ENCODE measurements around the gene STUB1.

The STUB1 gene

DNA sequence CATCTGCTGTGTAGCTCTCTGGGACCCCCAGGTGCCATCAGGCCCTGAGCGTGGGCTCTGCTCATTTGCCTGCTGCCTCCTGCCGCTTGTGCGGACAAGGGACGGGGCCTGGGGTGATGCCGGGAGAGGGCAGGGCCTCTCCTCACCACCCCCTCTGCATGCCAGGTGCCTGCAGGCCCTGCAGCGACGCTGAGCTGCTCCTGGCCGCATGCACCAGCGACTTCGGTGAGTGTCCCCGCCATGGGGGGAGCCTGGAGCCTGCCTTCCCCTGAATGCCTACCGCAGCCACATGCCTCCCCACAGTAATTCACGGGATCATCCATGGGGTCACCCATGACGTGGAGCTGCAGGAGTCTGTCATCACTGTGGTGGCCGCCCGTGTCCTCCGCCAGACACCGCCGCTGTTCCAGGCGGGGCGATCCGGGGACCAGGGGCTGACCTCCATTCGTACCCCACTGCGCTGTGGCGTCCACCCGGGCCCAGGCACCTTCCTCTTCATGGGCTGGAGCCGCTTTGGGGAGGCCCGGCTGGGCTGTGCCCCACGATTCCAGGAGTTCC lies 36.6 kb downstream of the STUB1 start:
- peaks cover 42% of the 10 kb centered on the region for H3K4me1 ChIP-seq (ENCODE audit: control insufficient read depth, insufficient read depth, low read length)
- H3K4me3 ChIP-seq (ENCODE audit: low read length) = no peak overlapping the region
- H3K36me3 ChIP-seq (ENCODE audit: control insufficient read depth, insufficient read depth, low read length) = no peaks in the 10 kb centered on the region
- H3K9me3 ChIP-seq (ENCODE audit: control insufficient read depth, low read length) = no peaks in the 10 kb centered on the region
- peaks cover 24% of the 10 kb centered on the region for H3K27me3 ChIP-seq (ENCODE audit: control insufficient read depth, insufficient read depth, low read length)
- H3K9ac ChIP-seq (ENCODE audit: low read length) = no peak overlapping the region

DNA sequence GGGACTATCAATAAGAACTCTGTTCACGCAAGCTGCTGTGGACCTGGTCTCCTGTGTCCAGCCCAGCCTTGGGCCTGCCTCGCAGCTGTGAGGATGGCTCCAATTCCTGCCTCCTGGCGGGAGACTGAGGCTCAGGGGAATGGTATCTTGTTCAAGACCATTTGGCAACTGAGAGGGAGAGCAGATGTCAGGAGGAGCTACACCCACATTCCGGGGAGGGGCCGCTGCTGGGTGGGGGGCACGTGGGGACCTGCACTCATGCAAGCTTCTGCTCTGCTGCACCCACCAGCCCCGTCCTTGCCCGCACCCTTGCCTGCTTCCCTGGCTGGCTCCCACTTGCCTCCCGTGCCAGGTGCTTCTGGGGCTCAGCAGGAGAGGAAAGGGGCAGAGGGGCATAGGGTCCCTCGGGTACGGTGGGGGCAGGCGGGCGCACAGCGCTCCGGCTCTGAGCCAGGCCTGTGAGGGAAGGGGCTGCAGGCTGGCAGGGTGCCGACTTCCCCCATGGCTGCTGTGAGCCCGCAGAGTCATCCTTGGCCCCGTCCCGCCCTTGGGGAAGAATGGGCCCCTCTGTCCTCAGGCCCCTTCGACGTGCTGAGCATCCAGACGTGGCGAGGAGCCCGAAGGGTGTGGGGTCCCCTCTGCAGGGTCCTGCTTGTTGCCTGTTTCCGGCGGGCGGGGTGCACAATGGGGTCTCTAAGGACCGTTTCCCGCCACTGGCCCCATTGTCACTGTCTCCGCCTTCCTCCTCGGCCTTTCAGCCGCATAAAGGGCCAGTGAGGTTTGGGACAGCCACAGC lies 37.4 kb downstream of the STUB1 start:
- no peak overlapping the region for H3K9ac ChIP-seq (ENCODE audit: low read length)
- H3K4me1 ChIP-seq (ENCODE audit: control insufficient read depth, insufficient read depth, low read length) = peaks cover 44% of the 10 kb centered on the region
- H3K36me3 ChIP-seq (ENCODE audit: control insufficient read depth, insufficient read depth, low read length) = no peaks in the 10 kb centered on the region
- H3K4me3 ChIP-seq (ENCODE audit: low read length) = no peak overlapping the region
- peaks cover 24% of the 10 kb centered on the region for H3K27me3 ChIP-seq (ENCODE audit: control insufficient read depth, insufficient read depth, low read length)
- no peaks in the 10 kb centered on the region for H3K9me3 ChIP-seq (ENCODE audit: control insufficient read depth, low read length)

DNA sequence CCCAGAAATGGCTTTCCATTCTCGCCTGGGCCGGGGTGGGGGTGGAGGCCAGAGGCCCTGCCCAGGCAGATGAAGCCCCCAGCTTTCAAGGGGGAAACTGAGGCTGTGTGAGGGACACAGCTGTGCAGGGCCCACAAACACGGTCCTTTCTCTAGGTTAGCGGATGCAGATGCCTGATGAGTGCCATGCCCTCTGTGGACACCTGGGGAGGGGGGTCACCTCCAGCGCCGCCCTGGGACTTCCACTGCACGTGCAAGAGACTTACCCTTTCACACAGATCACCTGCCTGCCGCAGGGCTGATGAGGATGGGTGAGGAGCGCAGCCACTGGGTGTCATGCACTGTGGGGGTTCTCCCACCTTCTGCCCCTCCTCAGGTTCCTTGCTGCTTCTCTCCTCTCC lies 38.2 kb downstream of the STUB1 start:
- Histone ChIP-seq H3K27me3 (ENCODE audit: control insufficient read depth, insufficient read depth, low read length) (peaks cover 24% of the 10 kb centered on the region), H3K36me3 (ENCODE audit: control insufficient read depth, insufficient read depth, low read length) (no peaks in the 10 kb centered on the region), H3K9me3 (ENCODE audit: control insufficient read depth, low read length) (no peaks in the 10 kb centered on the region), H3K4me1 (ENCODE audit: control insufficient read depth, insufficient read depth, low read length) (peaks cover 44% of the 10 kb centered on the region), H3K4me3 (ENCODE audit: low read length) (no peak overlapping the region), H3K9ac (ENCODE audit: low read length) (no peak overlapping the region)

DNA sequence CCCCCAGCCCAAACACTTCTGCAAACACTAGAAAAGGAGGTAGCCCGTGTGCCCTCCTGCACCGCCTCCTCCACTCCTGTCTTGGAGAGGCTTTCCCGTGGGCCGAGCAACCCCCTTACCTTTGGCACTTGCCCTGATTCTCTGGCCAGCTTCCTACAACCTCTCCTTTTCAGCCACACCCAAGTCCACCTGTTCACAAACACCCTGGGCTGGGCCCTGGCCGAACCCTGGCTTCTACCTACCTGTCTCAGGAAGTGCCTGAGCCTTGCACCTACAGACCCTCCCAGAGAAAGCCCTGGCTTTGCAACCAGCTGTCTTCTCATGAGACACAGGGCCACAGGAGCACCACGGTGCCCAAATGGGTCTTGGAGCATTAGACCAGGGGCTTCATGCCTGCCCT lies 38.7 kb downstream of the STUB1 start:
- no peaks in the 10 kb centered on the region for H3K9me3 ChIP-seq (ENCODE audit: control insufficient read depth, low read length)
- no peak overlapping the region for H3K4me3 ChIP-seq (ENCODE audit: low read length)
- peaks cover 21% of the 10 kb centered on the region for H3K27me3 ChIP-seq (ENCODE audit: control insufficient read depth, insufficient read depth, low read length)
- peaks cover 44% of the 10 kb centered on the region for H3K4me1 ChIP-seq (ENCODE audit: control insufficient read depth, insufficient read depth, low read length)
- H3K9ac ChIP-seq (ENCODE audit: low read length) = no peak overlapping the region
- no peaks in the 10 kb centered on the region for H3K36me3 ChIP-seq (ENCODE audit: control insufficient read depth, insufficient read depth, low read length)

DNA sequence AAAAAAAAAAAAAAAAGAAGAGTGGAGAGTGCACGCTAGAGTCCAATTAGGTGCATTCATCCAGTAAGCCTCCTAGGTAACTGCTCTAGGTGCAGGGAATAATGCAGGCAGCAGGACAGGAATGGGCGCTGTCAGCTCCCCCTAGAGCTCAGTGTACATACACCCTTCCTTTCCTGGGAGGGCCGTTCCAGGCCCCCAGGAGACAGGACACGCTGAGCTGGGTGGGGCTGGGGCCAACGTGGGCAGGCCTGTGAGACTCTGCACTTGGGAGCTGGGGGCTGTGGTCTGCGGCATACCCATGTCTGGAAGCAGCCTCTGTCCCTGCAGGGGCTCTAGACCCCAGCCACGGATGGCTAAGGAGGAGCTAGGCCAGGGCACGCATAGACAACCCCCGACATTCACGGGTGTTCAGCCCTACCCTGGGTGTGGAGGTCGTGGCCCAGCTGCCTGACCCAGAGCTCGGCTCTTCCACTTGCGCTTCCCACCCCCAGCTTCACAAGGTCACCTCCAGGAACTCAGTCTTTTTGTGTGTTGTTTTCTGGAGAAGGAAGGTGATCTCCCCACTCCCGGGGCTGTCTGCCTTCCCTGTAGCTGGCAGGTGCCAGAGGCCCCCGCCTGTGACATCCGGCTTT lies 39.7 kb downstream of the STUB1 start:
- Histone ChIP-seq H3K4me1 (ENCODE audit: control insufficient read depth, insufficient read depth, low read length) (peaks cover 40% of the 10 kb centered on the region), H3K9me3 (ENCODE audit: control insufficient read depth, low read length) (no peaks in the 10 kb centered on the region), H3K4me3 (ENCODE audit: low read length) (peak overlapping the region; percentile 56), H3K9ac (ENCODE audit: low read length) (peak overlapping the region; percentile 76), H3K36me3 (ENCODE audit: control insufficient read depth, insufficient read depth, low read length) (no peaks in the 10 kb centered on the region), H3K27me3 (ENCODE audit: control insufficient read depth, insufficient read depth, low read length) (peaks cover 16% of the 10 kb centered on the region)

DNA sequence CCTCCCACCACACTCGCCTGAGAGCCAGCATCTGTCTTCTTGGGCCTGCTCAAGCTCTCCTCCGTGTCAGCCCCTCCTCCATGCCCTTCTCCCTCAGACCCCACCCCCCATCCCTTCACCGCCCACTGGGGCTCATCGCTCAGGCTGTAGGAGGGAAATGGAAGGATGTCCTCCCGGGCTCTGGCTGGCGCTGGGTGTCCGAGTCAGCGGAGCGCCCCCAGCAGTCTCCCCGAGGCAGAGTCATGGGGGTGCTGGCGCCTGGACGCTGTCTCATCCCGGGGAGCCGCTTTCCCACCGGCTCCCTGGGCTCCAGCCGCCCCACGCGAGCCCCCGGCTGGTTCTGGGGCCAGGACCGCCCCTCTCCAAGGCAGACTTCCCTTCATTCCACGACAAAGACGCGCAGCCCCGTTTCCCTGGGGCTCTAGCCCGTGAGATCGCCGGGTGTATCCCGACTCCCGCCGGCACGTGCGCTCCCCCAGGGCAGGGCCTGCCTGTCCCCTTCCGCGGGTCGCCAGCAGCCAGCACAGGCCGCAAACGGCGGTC lies 40.3 kb downstream of the STUB1 start:
- Histone ChIP-seq H3K4me1 (ENCODE audit: control insufficient read depth, insufficient read depth, low read length) (peaks cover 40% of the 10 kb centered on the region), H3K4me3 (ENCODE audit: low read length) (peak overlapping the region; percentile 56), H3K9me3 (ENCODE audit: control insufficient read depth, low read length) (no peaks in the 10 kb centered on the region), H3K9ac (ENCODE audit: low read length) (peak overlapping the region; percentile 76), H3K27me3 (ENCODE audit: control insufficient read depth, insufficient read depth, low read length) (peaks cover 22% of the 10 kb centered on the region), H3K36me3 (ENCODE audit: control insufficient read depth, insufficient read depth, low read length) (no peaks in the 10 kb centered on the region)

DNA sequence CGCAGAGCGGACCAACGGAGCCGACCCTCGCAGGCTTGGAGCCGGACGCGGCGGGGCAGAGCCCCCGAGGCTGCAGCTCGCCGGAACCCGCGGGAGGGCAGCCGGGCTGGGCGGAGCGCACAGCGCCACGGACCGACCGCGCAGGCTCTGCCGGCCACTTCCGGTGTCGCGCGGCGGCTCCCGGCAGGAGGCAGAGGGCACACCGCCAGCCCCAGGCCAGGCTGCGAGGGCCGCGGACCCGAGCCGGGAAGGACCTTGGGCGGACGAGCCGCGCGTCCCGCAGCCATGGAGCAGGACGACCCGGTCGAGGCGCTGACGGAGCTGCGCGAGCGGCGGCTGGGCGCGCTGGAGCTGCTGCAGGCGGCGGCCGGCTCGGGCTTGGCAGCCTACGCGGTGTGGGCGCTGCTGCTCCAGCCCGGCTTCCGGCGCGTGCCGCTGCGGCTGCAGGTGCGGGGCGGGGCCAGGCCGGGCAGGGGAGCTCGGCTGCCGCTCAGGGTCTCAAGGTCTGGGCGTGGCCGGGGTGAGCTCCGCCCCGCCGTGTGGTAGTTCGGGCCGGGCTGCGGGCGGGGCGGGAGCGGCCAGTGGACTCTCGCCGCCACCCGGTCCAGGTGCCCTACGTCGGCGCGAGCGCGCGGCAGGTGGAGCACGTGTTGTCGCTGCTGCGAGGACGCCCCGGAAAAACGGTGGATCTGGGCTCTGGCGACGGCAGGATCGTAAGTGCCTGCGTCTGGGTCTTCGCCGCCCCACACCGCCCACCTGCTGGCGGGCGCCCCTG lies 41.0 kb downstream of the STUB1 start, which contains the start of gene ANTKMT:
Gene ANTKMT (plus strand): TSS at position 157 of the 775 bp plus-strand sequence. CDS start 129 bp downstream, at position 286.
- Histone ChIP-seq H3K4me3 (ENCODE audit: low read length) (peak within 1 kb of the TSS; percentile 56), H3K9me3 (ENCODE audit: control insufficient read depth, low read length) (no peaks in the 10 kb centered on the region), H3K4me1 (ENCODE audit: control insufficient read depth, insufficient read depth, low read length) (peaks cover 40% of the 10 kb centered on the region), H3K36me3 (ENCODE audit: control insufficient read depth, insufficient read depth, low read length) (no peaks in the 10 kb centered on the region), H3K9ac (ENCODE audit: low read length) (peak within 1 kb of the TSS; percentile 76), H3K27me3 (ENCODE audit: control insufficient read depth, insufficient read depth, low read length) (peaks cover 22% of the 10 kb centered on the region)

DNA sequence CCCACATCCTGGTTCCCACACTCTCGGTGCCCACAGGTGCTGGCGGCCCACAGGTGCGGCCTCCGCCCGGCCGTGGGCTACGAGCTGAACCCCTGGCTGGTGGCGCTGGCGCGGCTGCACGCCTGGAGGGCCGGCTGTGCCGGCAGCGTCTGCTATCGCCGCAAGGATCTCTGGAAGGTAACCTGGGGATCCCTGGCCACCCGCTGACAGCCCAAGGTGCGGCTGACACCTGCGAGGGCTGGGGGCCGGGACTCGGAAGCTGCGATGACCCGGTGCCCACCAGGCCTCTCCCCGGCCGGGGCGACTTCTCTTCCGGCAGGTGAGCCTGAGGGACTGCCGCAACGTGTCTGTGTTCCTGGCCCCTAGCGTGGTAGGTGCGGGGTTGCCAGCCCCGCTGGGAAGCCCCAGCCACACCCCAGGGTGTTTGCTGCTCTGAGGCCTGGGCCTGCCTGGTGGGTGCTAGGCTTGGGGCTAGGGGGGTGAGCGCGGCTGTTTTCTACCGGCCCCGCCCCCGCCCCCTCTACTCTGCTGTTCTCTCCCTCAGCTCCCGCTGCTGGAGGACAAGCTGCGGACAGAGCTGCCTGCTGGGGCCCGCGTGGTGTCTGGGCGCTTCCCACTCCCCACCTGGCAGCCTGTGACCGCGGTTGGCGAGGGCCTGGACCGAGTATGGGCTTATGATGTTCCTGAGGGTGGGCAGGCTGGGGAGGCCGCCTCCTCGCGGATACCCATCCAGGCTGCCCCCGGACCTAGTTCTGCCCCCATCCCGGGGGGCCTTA lies 41.7 kb downstream of the STUB1 start:
- Histone ChIP-seq H3K4me3 (ENCODE audit: low read length) (peak overlapping the region; percentile 56), H3K9ac (ENCODE audit: low read length) (no peak overlapping the region), H3K9me3 (ENCODE audit: control insufficient read depth, low read length) (no peaks in the 10 kb centered on the region), H3K27me3 (ENCODE audit: control insufficient read depth, insufficient read depth, low read length) (peaks cover 19% of the 10 kb centered on the region), H3K4me1 (ENCODE audit: control insufficient read depth, insufficient read depth, low read length) (peaks cover 37% of the 10 kb centered on the region), H3K36me3 (ENCODE audit: control insufficient read depth, insufficient read depth, low read length) (no peaks in the 10 kb centered on the region)

DNA sequence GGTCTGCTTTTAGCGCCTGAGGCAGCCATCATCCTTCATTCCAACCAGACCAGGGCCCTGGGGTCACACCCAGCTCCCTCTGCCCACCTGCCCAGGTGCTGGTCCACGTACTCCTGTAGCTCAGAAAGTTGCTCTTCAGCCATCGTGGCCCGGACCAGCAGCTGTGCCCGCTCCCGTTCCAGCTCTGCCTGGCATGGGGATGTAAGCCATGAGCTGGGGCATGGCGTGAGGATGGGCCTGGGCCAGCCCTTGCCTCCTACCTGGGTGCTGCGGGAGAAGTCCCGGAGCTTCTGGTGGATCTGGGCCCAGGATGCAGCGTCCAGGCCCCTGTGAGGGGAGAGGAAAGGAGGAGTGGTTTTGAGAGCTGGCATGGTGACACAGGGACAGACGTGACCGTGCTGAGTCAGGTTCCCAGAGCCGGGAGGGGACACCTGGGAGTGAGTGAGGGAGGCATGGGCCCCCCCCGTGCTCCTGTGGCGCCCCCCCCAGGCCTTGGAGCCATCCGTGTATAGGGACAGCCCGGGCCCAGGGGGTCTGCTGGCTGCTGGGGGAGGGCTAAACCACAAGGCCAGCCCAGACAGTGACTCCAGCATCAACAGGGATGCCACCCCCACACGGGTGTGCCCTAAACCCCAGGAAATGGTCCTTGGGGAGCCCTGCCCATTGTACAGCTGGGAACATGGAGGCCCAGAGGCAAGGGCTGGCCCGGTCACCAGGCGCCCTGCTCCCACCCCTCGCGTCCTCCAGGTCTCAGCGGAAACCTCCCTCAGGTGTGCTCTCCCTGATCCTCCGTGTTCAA lies 42.8 kb downstream of the STUB1 start:
- Histone ChIP-seq H3K27me3 (ENCODE audit: control insufficient read depth, insufficient read depth, low read length) (peaks cover 19% of the 10 kb centered on the region), H3K4me3 (ENCODE audit: low read length) (no peak overlapping the region), H3K9me3 (ENCODE audit: control insufficient read depth, low read length) (no peaks in the 10 kb centered on the region), H3K9ac (ENCODE audit: low read length) (no peak overlapping the region), H3K36me3 (ENCODE audit: control insufficient read depth, insufficient read depth, low read length) (no peaks in the 10 kb centered on the region), H3K4me1 (ENCODE audit: control insufficient read depth, insufficient read depth, low read length) (peaks cover 44% of the 10 kb centered on the region)

DNA sequence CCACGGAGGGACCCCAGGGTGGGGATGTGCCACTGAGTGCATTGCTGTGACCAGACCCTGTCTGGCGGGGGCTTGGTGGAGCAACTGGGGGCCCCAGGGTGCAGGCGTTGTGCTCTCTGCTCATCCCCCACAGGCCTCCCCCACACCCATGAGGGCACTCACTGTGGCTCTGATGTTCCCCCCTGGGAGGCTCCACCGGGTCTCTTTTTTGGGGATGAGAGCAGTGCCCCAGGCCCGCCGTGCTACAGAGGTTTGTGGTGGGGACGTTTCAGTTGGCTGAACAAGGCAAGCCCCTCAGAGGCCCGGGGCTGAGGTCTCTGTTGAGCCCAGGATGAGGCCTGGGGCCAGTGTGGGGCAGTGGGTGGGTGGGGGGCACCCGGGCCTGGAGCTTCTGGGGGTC lies 43.5 kb downstream of the STUB1 start:
- Histone ChIP-seq H3K9me3 (ENCODE audit: control insufficient read depth, low read length) (no peaks in the 10 kb centered on the region), H3K27me3 (ENCODE audit: control insufficient read depth, insufficient read depth, low read length) (peaks cover 19% of the 10 kb centered on the region), H3K4me3 (ENCODE audit: low read length) (no peak overlapping the region), H3K36me3 (ENCODE audit: control insufficient read depth, insufficient read depth, low read length) (no peaks in the 10 kb centered on the region), H3K4me1 (ENCODE audit: control insufficient read depth, insufficient read depth, low read length) (peaks cover 42% of the 10 kb centered on the region), H3K9ac (ENCODE audit: low read length) (no peak overlapping the region)

Data from mucosa of stomach (tissue), 1 donor.